NCI-H2081 (cell line): ENCODE data around the gene ABCG2.
"Not testable (repeated sequence)": the region's sequence is repeated elsewhere in the genome, so short reads cannot be mapped to it uniquely, and the experiment has no call there.

ENCODE experiments used
- DNase-seq, 2 experiments: peaks; one replicate each; lab custom pipeline; 2025; lab: John Stamatoyannopoulos, UW

Gene ABCG2

DNA sequence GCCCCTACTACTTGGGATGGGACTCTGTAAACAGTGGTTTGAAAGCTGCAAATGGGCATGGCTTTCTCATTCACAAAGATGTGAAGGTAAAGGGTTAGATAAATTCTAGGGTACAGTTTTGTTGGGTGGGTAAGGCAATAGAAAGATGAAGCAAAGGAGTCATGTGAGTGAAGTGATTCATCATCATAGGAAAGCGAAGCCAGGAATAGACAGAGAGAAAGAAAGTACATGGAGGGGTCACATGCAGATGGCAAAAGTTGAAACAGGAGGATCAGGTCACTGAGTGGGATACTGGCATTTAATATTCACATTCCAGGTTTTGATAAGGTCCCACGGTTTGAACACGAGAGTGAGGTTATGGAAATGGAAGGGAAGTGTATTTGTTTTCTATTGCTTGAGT lies 8.2 kb upstream of the ABCG2 start:
- DNase-seq = no peak

DNA sequence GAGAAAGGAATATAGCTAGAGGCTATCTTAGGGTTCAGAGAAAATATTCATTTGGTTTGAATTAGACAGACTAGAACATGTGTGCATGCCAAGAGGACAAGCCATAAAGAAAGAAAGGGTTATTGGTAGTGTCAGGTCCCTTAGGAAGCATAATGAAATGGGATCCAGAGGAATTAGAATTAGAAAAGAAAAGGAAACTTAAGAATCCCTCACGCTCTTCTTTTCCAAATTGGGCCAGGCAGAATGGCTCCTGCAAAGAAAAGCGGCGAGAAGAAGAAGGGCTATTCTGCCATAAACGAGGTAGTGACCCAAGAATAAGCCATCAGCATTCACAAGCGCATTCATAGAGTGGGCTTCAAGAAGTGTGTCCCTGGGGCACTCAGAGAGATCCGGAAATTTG lies 4.9 kb upstream of the ABCG2 start:
- no peak for DNase-seq

DNA sequence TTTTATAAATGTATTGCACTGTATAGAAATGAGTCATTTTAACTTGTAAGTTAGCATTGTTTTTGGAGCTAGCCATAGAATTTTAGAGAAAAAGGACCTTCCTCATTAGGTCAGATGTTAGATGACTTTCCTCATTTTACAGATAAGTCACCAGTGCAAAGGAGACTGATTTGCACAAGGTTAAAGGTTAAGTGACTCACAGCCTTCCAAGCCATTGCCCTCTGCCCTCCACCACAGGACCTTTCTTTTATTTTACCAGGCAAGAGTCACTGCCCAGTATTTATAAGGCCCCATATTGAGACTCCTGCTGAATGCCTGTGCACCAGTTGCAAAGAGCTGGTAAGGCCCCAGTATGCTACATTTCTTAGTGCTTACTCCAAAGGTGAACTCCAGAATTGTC lies 4.2 kb upstream of the ABCG2 start:
- no peak for DNase-seq

DNA sequence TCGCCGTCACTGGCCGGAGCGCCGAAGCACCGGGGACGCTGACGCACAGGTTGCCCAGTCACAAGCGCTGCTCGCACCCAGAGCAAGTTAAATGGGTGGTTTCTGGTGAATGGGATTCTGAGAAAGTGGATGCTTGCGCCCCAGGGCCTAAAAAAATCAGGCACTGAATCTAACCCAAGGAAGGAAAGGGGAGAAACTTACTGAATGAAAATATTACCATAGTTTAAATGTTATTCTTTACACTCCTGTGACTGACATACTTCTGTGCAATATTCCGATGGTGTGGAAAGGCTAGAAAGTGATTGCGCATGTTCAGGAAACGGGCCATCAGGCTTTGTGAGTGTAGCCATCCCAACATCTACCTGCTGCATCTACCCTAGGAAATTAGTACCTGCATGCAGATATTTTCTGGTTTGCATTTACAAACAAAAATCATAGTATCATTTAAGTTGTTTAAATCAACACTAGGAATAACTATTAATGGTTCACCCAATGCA lies 838 bp upstream of the ABCG2 start:
- DNase-seq = peak; percentile 2 to 11

DNA sequence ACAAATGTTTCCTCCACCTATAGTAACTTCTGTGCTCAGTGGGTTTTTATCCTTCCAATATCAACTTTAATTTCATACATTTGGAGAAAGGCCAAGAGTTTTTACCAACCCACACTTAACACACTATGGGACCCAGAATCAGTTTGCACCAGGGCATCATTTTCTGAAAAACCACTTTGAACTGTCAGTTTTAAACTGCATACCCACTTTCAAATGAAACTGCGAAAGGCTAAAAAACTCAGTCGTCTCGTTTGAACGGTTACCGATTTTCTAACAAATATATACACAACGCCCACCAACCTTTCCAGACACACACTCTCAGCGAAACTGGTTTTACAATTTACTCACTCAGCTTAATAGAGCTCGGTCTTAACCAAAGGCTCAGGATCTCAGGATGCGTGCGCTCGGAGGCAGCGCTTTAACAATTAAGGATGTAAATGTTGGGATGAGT lies 376 bp downstream of the ABCG2 start:
- DNase-seq = no peak

DNA sequence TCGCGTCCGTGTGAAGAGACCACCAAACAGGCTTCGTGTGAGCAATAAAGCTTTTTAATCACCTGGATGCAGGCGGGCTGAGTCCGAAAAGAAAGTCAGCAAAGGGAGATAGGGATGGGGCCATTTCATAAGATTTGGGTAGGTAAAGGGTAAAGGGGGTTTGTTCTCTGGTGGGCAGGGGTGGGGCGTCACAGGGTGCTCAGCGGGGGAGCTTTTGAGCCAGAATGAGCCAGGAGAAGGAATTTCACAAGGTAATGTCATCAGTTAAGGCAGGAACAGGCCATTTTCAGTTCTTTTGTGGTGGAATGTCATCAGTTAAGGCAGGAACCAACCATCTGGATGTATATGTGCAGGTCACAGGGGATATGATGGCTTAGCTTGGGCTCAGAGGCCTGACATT lies 6.1 kb downstream of the ABCG2 start:
- DNase-seq = not testable (repeated sequence)

DNA sequence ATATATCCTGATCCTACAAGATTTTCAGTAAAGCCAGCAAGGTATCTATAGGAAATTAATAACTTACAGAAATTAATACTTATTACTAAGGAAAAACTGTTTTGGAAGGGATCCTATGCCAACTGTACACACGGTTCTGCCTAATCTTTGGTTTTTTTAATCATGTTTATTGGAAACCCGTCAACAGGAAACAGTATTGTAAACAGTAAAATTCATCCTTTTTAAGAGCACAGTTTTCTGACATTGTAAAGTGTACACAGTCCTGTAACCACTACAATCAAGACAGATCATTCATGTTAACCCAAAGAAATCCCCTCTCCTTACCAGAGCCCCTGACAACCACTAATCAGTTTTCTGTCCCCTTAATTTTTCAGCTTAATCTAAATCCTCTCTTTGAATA lies 9.9 kb downstream of the ABCG2 start:
- no peak for DNase-seq

DNA sequence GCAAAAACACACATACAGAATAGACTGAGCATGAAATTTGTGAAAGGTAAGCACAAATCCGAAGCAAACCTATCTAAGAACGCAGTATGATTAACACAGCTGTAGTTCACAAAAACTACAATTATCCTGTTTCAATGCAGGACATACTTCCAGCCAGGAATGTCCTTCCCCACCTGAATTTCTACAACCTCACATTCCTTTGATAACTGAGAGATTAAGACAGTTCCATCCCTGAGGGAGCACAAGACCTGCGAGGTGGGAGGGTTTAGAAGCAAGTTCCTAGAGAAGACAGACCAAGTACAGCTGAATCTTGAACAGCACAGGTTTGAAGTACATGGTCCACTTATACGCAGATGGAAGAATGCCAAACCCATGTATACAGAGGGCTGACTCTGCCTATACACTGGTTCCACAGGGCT lies 10.6 kb downstream of the ABCG2 start:
- no peak for DNase-seq

DNA sequence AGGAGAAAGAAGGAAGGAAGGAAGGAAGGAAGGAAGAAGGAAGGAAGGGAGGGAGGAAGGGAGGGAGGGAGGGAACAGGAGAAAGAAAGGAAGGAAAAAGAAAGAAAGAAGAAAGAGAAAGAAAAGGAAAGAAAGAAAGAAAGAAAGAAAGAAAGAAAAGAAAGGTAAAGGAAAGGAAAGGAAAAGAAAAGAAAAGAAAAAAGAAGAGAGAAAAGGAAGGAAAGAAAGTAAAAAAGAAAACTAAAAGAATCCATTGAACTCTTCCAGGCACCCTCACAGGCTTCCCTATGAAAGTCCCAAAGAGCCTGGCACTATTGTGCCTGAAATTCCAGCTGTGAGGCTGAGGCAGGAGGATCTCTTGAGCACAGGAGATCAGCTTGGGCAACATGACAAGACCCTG lies 11.5 kb downstream of the ABCG2 start:
- DNase-seq = no peak

DNA sequence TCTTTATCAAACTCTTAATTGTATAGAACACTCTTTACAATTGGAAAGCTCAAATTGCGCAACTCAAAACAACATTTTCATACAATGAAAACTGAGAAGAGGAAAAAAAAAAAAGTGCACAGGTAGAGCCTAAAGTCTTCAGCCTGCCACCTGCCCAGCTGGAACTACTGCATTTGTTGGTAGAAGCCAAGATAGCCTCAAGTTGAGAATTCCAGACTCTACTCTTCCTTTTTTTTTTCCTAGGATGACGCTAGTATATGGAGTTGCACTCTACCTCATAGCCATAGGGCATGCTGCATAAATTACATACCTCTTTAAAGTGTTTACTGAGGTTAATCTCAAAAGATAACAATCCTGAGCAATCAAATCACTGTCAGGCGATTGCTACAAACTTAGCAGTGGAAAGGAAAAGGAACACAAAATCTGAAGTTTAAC lies 13.6 kb downstream of the ABCG2 start:
- no peak for DNase-seq

DNA sequence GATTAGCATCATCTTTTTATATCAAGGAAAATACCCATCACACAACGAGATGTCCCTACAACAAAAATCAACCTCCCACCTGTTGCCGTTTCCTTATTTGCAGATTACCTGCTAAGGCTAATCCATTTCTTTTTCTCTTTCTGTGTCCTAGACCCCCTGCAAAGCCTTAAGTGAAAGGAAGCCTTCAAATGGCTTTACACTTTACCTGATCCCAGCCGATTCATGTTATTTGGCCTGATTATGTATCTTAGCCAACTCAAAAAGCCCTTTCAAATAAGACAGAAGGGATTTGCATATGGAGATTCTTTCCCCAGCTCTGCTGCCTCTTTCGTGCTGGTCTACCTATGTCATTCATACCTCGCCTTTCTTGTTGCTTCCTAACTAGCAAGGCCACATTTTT lies 14.4 kb downstream of the ABCG2 start:
- no peak for DNase-seq

DNA sequence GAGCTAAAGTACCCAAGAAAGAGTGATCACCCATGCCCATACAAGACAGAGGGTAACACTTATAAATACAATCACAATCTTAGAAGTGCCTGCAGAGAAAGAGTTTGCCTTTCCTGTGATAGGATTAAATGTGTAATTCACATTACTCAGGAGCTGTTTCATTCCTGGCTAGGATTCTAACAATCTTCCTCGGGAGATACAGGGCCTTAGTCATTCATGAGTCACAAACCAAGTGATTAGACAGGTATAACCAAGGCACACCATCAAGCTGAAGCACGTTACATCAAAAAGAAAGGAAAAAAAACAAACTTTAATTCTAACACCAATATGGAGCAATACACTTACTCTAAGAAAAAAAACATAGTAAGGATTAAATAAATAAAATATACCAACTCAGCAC lies 14.9 kb downstream of the ABCG2 start:
- DNase-seq = no peak

DNA sequence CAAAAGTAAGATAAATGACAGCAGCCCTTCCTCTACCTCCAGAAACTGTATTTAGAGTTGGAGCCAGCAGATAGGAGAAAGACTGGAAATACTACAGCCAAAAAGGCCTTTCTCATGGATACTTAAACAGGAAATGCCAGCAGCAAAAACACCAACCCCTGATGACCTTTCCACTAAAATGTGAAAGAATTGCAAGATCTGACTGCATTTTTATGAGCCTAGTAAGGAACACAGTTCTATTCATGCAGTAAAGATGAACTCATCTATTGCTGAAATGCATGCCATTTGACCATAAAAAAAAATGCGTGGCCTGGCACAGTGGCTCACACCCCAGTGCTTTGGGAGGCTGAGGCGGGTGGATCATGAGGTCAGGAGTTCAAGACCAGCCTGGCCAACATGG lies 19.9 kb downstream of the ABCG2 start:
- no peak for DNase-seq

DNA sequence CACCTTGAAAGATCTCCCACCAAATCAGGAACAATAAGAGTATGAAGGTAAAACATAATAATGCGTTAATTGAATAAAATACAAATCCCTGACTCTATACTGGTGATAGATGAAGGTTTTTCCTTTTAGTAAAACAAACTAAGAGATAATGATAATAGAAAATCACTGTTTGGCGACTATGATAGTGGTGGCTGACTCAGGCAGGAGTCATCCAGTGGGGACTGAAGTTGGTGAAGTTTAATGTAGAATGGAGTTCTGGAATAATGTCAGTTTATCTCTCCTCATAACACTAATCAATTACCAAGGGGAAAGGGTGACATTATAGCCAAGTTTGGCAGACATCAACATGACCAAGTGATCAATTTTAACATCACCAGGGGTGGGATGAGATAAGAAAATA lies 21.3 kb downstream of the ABCG2 start:
- DNase-seq = no peak

DNA sequence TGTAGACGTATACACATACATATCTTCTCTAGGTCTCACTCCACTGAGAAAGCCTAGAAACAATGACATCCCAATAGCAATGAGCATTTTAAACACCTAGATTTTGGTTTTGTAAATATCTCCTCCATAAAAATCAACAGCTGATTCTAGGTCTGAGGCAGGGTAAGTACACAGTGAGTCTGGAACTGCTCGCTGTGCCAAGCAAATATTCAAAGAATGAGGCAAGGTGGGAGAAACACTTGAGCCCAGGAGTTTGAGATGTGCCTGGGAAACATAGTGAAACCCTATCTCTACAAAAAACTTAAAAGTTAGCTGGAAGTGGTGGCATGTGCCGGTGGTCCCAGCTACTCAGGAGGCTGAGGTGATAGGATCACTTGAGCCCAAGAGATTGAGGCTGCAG lies 22.2 kb downstream of the ABCG2 start:
- no peak for DNase-seq

DNA sequence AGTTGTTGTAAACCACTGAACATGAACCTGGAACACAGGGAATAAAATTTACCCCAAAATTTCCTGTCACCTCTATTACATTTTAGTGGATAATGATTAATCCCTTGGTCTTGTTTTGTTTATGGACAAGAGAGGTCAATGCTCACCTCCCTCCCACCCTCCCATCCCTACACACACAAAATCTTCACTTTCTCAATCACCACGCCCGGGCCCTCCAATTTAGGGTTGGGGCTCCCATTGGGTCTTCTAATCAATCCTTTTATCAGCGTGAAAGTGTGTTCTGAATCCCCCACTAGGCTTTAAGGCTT lies 23.1 kb downstream of the ABCG2 start:
- no peak for DNase-seq

DNA sequence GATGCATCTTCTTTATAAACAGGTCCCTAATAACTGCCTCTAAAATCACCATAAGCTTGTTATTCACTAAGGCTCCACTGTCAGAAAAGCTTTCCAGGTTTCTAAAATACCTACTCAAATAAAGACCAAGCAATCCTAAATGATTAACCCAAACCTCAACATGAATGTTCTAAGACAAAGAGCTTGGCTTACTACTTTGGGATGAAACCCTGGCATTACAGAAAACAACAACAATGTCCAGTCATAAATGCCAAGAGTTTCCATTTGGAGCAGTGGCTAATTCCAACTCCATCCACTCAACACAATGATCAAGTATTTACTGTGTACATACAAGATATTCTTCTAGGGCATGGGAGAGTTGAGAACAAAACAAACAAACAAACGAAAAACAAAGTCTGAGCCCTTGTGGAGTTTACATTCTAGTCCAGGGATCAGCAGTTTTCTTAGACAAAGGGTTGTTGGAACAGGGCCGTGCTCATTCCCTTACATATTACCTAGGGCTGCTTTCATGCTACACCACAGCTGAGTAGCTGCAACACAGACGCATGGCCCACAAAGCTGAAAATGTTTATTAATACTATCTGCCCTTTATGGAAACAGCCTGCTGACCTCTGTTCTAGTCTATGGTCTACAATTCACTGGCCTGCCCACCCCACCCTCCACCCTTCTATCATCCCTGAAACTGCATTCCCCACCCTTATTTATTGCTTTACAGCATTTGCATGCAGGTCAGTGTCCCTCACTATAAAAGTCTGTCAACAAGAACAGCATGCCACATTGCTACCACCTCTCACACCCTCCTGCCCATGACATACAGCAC lies 23.7 kb downstream of the ABCG2 start:
- DNase-seq = no peak

DNA sequence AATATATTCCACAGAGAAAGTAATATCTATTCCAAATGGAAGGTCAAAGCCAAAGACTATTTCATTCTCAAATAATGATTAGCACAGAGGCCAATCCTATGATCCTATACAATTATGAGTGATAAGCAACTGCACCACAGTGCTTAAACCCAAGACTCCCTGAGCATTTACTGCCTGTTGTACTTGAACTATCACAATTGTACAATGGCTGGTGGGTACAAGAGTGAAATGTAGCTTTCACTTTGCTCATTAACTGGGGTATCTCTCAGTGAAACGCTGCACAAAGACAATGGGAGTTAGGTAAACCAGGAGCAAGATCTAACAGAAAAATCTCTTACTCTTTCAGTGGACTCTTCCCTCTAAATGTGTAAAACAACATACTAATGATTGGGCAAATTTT lies 24.3 kb downstream of the ABCG2 start:
- no peak for DNase-seq

DNA sequence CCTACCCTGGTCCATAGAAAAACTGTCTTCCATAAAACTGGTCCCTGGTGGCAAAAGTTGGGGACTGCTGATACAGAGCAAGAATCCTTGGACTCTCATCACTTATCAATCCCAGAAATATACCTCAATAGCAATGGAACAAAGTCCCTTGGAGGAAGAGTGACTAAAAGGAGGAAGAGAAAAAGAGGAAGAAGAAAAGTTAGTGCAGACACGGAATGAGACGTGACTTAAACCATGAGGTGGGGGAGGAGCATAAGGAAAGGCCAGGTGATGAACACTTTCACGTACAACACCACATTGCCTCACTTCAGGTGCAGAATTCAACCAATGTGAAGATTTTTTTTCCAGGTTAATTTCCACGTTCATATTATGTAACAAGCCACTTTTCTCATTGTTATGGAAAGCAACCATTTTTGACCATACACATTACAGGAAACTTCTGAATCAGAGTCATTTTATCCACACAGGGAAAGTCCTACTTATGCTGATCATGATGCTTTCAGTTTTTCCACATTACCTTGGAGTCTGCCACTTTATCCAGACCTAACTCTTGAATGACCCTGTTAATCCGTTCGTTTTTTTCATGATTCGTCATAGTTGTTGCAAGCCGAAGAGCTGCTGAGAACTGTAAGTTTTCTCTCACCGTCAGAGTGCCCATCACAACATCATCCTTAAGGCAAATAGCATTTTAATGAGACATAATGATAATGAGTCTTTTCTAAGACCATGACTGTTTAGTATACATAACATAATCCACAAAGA lies 27.7 kb downstream of the ABCG2 start:
- DNase-seq = no peak

DNA sequence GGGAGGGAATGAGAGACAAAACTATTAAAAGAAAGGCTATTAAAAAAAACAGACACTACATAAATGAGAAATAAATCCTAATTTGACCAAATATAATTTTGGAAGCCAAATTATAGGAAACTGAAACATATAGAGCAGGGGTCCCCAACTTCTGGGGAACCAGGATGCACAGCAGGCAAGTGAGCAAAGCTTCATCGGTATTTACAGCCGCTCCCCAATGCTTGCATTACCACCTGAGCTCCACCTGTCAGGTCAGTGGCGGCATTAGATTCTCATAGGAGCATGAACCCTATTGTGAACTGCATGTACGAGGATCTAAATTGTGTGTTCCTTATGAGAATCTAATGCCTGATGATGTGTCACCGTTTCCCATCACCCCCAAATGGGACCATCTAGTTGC lies 28.4 kb downstream of the ABCG2 start:
- DNase-seq = no peak

DNA sequence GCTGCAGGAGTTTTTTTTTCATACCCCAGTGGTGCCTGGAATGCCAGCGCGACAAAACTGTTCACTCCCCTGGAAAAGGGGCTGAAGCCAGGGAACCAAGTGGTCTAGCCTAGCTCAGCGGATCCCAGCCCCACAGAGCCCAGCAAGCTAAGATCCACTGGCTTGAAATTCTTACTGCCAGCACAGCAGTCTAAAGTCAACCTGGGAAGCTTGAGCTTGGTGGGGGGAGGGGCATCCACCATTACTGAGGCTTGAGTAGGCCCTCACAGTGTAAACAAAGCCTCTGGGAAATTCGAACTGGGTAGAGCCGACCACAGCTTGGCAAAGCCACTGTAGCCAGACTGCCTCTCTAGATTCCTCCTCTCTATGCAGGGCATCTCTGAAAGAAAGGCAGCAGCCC lies 36.2 kb downstream of the ABCG2 start:
- not testable (repeated sequence) for DNase-seq

DNA sequence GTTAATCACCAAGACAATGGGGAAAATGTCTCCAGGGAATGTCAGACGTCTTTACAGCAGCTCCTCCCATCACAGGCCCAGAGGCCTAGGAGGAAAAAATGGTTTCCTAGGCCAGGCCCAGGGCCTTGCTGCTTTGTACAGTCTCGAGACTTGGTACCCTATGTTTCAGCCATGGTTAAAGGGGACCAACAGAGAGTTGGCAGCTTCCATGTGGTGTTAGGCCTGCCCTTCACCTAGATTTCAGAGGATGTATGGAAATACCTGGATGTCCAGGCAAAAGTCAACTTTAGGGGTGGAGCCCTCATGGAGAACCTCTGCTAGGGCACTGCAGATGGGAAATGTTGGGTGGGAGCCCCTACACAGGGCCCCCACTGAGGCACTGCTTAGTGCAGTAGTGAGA lies 38.5 kb downstream of the ABCG2 start:
- DNase-seq = no peak

DNA sequence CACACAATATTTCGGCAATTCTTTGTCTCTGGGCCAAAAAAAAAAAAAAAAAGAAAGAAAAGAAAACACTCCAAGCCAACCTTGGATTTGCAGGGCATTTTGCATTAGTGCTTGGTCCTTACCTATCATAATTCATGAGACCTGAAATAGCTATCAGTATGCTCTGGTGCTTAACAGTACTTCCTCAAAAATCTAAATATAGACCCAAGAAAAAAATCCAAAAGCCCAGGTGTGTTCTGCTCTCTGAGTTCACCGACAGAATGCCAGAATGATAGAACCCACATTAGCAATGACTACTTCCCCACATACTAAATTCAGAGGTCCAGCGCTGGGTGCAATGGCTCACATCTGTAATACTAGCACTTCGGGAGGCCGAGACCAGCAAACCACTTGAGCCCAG lies 42.9 kb downstream of the ABCG2 start:
- no peak for DNase-seq

DNA sequence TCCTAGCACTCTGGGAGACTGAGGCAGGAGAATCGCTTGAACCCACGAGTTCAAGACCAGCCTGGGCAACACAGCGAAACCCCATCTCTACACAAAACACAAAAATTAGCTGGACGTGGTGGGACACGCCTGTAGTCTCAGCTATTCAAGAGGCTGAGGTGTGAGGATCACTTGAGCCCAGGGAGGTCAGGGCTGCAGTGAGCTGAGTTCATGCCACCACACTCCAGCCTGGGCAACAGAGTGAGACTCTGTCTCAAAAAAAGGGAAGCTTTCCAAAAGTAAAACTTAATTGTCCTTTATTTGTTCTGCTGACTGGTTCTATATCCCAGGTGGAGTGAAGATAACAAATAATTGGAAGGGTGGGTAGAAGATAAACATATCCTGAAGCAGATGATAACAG lies 45.6 kb downstream of the ABCG2 start:
- DNase-seq = no peak
